ENCODE measurements around the gene TCP1. TPM values are rescaled to one million over a fixed set of nuclear protein-coding genes. Genes with fewer than 3 reads are reported as not detected.

Gene TCP1
- total RNA-seq, 4 donors from 2014 or later: 98.5 to 155 (median 129) TPM

DNA sequence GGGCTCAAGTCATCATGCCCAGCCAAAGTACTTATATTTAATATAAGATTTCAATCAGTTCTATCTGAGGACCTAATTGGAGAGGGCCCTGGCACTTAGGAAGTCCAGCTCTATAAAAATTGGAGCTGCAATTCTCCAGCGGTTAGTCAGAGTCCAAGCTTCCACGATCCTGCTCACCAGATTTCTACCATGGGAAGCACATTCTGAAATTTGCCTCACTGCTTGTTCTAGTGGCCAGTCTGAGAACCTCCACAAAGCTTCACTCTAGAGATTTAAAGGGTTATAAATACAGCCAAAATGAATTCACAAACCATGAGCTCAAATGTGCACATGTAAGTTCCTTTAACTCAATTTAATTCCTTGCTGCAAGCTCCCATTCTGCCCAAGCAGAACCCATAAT is 44.2 kb upstream of the TCP1 start:
- H3K4me3 ChIP-seq (ENCODE audit: low read depth, poor library complexity, severe bottlenecking): no peak overlapping the region
- 70 to 79% methylated on average over 2 of the region's 2 CpGs for WGBS, 2 donors
- DNase-seq (ENCODE audit: low spot score in 2 of 2): no peak
- no peak for TF ChIP-seq POLR2A (IDR thresholded peaks at IDR 0.05)
- TF ChIP-seq, protein P1, sequence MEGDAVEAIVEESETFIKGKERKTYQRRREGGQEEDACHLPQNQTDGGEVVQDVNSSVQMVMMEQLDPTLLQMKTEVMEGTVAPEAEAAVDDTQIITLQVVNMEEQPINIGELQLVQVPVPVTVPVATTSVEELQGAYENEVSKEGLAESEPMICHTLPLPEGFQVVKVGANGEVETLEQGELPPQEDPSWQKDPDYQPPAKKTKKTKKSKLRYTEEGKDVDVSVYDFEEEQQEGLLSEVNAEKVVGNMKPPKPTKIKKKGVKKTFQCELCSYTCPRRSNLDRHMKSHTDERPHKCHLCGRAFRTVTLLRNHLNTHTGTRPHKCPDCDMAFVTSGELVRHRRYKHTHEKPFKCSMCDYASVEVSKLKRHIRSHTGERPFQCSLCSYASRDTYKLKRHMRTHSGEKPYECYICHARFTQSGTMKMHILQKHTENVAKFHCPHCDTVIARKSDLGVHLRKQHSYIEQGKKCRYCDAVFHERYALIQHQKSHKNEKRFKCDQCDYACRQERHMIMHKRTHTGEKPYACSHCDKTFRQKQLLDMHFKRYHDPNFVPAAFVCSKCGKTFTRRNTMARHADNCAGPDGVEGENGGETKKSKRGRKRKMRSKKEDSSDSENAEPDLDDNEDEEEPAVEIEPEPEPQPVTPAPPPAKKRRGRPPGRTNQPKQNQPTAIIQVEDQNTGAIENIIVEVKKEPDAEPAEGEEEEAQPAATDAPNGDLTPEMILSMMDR (IDR thresholded peaks at IDR 0.05): no peak
- intact Hi-C loops (cut with DNase I; ENCODE audit: low total_unique reads): no loop called here

DNA sequence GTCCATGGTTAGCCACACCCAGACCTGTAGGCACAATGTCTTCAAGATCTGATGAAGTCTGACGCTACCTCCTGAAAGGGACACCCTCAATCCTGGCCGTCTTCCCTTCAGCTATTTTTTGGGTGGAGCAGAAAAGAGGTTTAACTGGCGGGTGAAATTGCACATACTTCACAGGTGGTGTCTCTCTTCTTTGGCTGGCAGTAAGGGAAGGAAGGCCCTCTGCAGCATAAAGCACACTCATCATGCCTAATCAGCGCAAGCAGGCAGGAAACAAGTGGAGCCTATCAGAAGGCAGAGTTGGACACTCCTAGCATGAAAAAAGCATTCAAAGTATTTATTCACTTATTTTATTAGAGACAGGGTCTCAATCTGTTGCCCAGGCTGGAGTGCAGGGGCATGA is 43.5 kb upstream of the TCP1 start:
- DNase-seq (ENCODE audit: low spot score in 2 of 2): peak in 1 of 2 donors; percentile 50
- intact Hi-C loops (cut with DNase I; ENCODE audit: low total_unique reads): no loop called here
- H3K4me3 ChIP-seq (ENCODE audit: low read depth, poor library complexity, severe bottlenecking): no peak overlapping the region
- WGBS, 2 donors: 43% methylated on average over 4 of the region's 4 CpGs
- TF ChIP-seq, protein P1 (IDR thresholded peaks at IDR 0.05): no peak
- no peak for TF ChIP-seq POLR2A (IDR thresholded peaks at IDR 0.05)

DNA sequence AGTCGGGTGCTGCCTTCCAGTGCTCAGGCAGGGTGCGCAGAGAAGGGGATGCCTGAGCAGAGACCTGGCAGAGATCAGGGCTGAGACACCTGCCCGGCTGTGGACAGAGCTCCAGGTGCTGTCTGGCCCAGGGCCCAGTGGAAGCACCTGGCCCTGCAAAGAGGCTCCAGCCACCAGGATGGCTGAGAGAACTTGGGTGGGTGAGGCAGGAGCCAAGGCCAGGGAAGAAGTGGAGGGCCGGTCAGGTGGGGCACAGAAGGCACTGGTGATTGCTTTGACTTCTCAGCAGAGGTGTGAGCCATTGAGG is 41.9 kb upstream of the TCP1 start:
- no peak overlapping the region for H3K4me3 ChIP-seq (ENCODE audit: low read depth, poor library complexity, severe bottlenecking)
- no peak for DNase-seq (ENCODE audit: low spot score in 2 of 2)
- WGBS, 2 donors: 67 to 81% methylated on average over 4 of the region's 4 CpGs
- TF ChIP-seq POLR2A (IDR thresholded peaks at IDR 0.05): no peak
- intact Hi-C loops (cut with DNase I; ENCODE audit: low total_unique reads): no loop called here

DNA sequence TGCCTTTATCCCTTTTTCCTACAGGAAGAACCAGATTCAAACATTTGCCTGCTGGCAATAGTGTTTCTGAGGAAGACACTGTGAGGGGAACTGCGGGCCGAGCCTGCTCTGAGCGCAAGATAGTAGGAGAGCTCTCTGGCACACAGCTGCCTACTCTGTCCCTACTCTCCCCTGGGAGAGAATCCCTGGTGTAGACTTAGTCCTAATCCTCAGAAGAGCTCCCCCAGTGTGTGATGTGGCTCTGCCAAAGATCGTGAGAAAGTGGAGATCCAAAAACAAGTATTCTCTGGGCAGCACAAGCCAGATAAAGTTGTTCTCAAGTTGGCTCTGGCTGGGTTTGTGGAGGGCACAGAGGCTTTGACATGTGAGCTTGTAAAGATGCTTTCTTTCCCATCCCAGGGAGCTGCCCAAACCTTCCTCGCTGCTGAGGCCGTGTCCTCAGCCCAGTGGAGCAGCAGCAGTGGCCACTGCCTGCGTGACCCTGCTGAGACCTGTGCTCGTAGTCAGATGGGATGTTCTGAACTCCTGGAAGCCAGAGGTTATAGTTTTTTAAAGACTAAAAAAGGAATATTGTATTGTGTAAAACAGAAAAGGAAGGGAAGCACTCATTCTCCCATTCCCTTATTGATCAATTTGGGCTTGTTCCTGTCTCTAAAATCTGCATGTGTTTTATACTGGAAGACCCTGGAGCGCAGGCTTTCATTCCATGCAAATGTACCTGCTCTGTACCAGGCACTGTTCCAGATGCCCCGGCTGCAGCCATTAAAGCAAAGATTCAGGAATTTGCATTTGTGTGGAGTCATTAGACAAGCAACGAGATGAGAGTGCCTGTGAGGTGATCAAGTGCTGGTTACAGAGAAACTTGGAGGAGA is 41.3 kb upstream of the TCP1 start:
- TF ChIP-seq POLR2A (IDR thresholded peaks at IDR 0.05): no peak
- TF ChIP-seq, protein P1 (IDR thresholded peaks at IDR 0.05): no peak
- intact Hi-C loops (cut with DNase I; ENCODE audit: low total_unique reads): no loop called here
- 68 to 72% methylated on average over 11 of the region's 11 CpGs for WGBS, 2 donors
- no peak for DNase-seq (ENCODE audit: low spot score in 2 of 2)
- H3K4me3 ChIP-seq (ENCODE audit: low read depth, poor library complexity, severe bottlenecking): no peak overlapping the region

DNA sequence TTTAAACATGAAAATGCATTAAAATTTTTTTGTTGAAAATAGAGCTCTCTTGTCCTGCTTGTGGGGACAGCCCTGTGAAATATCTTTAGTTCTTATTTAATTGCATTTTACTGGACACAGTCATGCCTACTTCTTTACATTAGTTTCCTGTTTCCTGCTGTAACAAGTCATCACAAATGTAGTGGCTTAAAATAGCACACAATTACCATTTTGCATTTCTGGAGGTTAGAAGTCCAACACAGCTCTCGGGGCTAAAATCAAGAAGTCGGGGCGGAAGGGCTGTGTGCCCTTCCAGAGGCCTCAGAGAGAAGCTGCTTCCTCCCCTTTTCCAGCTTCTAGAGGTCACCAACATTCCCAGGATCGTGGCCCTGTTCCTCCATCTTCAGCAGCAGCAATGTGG is 40.1 kb upstream of the TCP1 start:
- DNase-seq (ENCODE audit: low spot score in 2 of 2): no peak
- 47 to 50% methylated on average over 4 of the region's 4 CpGs for WGBS, 2 donors
- TF ChIP-seq, protein P1 (IDR thresholded peaks at IDR 0.05): no peak
- no peak for TF ChIP-seq POLR2A (IDR thresholded peaks at IDR 0.05)
- H3K4me3 ChIP-seq (ENCODE audit: low read depth, poor library complexity, severe bottlenecking): no peak overlapping the region
- intact Hi-C loops (cut with DNase I; ENCODE audit: low total_unique reads): no loop called here

DNA sequence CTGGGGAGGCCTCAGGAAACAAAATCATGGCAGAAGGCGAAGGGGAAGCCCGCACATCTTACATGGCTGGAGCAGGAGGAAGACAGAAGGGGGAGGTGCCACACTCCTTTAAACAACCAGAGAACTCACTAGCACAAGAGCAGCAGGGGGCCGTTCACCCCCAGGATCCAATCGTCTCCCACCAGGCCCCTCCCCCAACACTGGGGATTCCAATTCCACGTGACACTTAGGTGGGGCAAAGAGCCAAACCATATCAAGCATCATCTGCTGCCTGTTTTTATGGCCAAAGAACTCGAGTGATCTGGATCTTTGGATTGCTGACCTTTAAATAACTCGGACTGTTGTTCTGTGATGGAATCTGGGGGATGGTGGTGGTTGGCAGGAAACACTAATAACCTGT is 38.7 kb upstream of the TCP1 start:
- 47 to 49% methylated on average over 7 of the region's 7 CpGs for WGBS, 2 donors
- intact Hi-C loops (cut with DNase I; ENCODE audit: low total_unique reads): no loop called here
- H3K4me3 ChIP-seq (ENCODE audit: low read depth, poor library complexity, severe bottlenecking): no peak overlapping the region
- no peak for DNase-seq (ENCODE audit: low spot score in 2 of 2)
- TF ChIP-seq, protein P1 (IDR thresholded peaks at IDR 0.05): no peak
- no peak for TF ChIP-seq POLR2A (IDR thresholded peaks at IDR 0.05)

Measured in lower leg skin (tissue), 4 donors.